GM23338 (cell line): ENCODE data around the gene ZNF723. TPM values are rescaled to one million over a fixed set of nuclear protein-coding genes. Genes with fewer than 3 reads are reported as not detected.

ENCODE experiments used
- ATAC-seq: fragments of 200-7000 bp; cut with Tn5 transposase; 3 replicates; pipeline ENCODE4 v1.9.1; 2020
- DNase-seq: peaks from one replicate; pipeline ENCODE4 v3.0.0-alpha.2; 2015; ENCODE audit warnings: low spot score
- H2AFZ ChIP-seq: fragments of 200-600 bp; sonication (generic); 2 replicates; pipeline ENCODE4 v1.8.0; 2016; ENCODE audit warnings: antibody characterized with exemption, mild to moderate bottlenecking, moderate library complexity
- H3F3A ChIP-seq: fragments of 200-600 bp; sonication (generic); replicated peaks from 2 replicates; pipeline ENCODE4 v1.8.0; 2017; ENCODE audit warnings: antibody characterized with exemption, mixed run types, low read depth
- H3K27ac ChIP-seq: fragments of 200-600 bp; sonication (generic); 2 replicates; pipeline ENCODE4 v1.6.1; 2016; ENCODE audit warnings: low read depth
- H3K27me3 ChIP-seq: fragments of 200-600 bp; sonication (generic); 2 replicates; pipeline ENCODE4 v1.8.0; 2016; ENCODE audit warnings: mild to moderate bottlenecking, mixed run types, moderate library complexity; ENCODE audit not compliant: insufficient read depth
- H3K36me3 ChIP-seq: fragments of 200-600 bp; sonication (generic); 2 replicates; pipeline ENCODE4 v1.8.0; 2016; ENCODE audit warnings: mild to moderate bottlenecking; ENCODE audit not compliant: insufficient read depth
- H3K4me1 ChIP-seq: fragments of 200-600 bp; sonication (generic); 2 replicates; pipeline ENCODE4 v1.8.0; 2016; ENCODE audit warnings: mild to moderate bottlenecking, moderate library complexity; ENCODE audit not compliant: insufficient read depth
- H3K4me2 ChIP-seq: fragments of 200-600 bp; sonication (generic); 2 replicates; pipeline ENCODE4 v1.7.1; 2017; ENCODE audit warnings: mixed run types
- H3K4me3 ChIP-seq: fragments of 200-600 bp; sonication (generic); 2 replicates; pipeline ENCODE4 v1.6.1; 2016; ENCODE audit warnings: mixed run types
- H3K79me2 ChIP-seq: fragments of 200-600 bp; sonication (generic); replicated peaks from 2 replicates; pipeline ENCODE4 v1.8.0; 2017; ENCODE audit warnings: mild to moderate bottlenecking; ENCODE audit not compliant: insufficient read depth
- H3K9me2 ChIP-seq: fragments of 200-600 bp; sonication (generic); 2 replicates; pipeline ENCODE4 v1.8.0; 2017; ENCODE audit not compliant: insufficient read depth
- H4K20me1 ChIP-seq: fragments of 200-600 bp; sonication (generic); replicated peaks from 2 replicates; pipeline ENCODE4 v1.8.0; 2017; ENCODE audit warnings: mild to moderate bottlenecking; ENCODE audit not compliant: insufficient read depth
- H3K27ac Mint-ChIP-seq: 2 replicates; pipeline ENCODE4 v1.8.0; 2020; ENCODE audit warnings: inconsistent platforms, mild to moderate bottlenecking, moderate library complexity, mixed read lengths
- H3K27me3 Mint-ChIP-seq: 3 replicates; pipeline ENCODE4 v1.8.0; 2022; ENCODE audit warnings: low read depth, mild to moderate bottlenecking, moderate library complexity, mixed read lengths, inconsistent platforms; ENCODE audit not compliant: insufficient read depth, poor library complexity
- H3K36me3 Mint-ChIP-seq: 3 replicates; pipeline ENCODE4 v1.8.0; 2021; ENCODE audit warnings: low read depth, mild to moderate bottlenecking, inconsistent platforms, moderate library complexity, mixed read lengths
- H3K4me1 Mint-ChIP-seq: 3 replicates; pipeline ENCODE4 v1.8.0; 2020; ENCODE audit warnings: mild to moderate bottlenecking, inconsistent platforms, mixed read lengths
- H3K4me3 Mint-ChIP-seq: 3 replicates; pipeline ENCODE4 v1.8.0; 2021; ENCODE audit warnings: moderate library complexity, mild to moderate bottlenecking, inconsistent platforms, mixed read lengths
- H3K9me3 Mint-ChIP-seq: 3 replicates; pipeline ENCODE4 v1.8.0; 2020; ENCODE audit warnings: moderate library complexity, mild to moderate bottlenecking, inconsistent platforms, mixed read lengths
- POLR2AphosphoS5 ChIP-seq: IDR thresholded peaks from 2 replicates; pipeline ENCODE4 v1.6.1; 2016; ENCODE audit warnings: antibody characterized with exemption, low read depth
- STAT1 ChIP-seq: IDR thresholded peaks from one replicate; pipeline ENCODE4 v1.6.1; 2016; ENCODE audit warnings: antibody characterized with exemption; ENCODE audit not compliant: unreplicated experiment
- ZNF331 ChIP-seq: fragments of 250-450 bp; sonication (Bioruptor Pico); IDR thresholded peaks from 2 replicates; pipeline ENCODE4 v1.5.0; 2020; ENCODE audit warnings: low read depth, mild to moderate bottlenecking, moderate library complexity
- polyA plus RNA-seq: library from polyadenylated mRNA; unstranded; fragments of >200 nt; fragmentation: Nextera tagmentation; extraction: Ambion mirVana; gene quantifications from 2 replicates; pipeline ENCODE4 v1.2.1, GENCODE V29; 2016
- total RNA-seq: library from RNA; depleted of rRNA; stranded (reverse); fragments of >200 nt; shearing (Covaris generic); gene quantifications from 2 replicates; pipeline ENCODE4 v1.2.3, GENCODE V29; 2014
- TF ChIP-seq, protein P1 (sequence below): fragments of 250-450 bp; sonication (Bioruptor Pico); IDR thresholded peaks from 2 replicates; pipeline ENCODE4 v1.5.0; 2020; ENCODE audit warnings: mild to moderate bottlenecking, moderate library complexity
- TF ChIP-seq, protein P2 (sequence below): IDR thresholded peaks from one replicate; pipeline ENCODE4 v1.6.1; 2018; ENCODE audit warnings: antibody characterized with exemption; ENCODE audit not compliant: unreplicated experiment
- TF ChIP-seq, protein P3 (sequence below), 2 experiments: fragments of 200-600 bp in 1 of 2; sonication (generic) in 1 of 2; conservative IDR thresholded peaks; 2 replicates each; pipeline versions ENCODE4 v1.5.1 to v1.6.1; 2016 to 2017; ENCODE audit warnings: antibody characterized with exemption in 2 of 2, low read depth in 2 of 2, mild to moderate bottlenecking in 2 of 2, moderate library complexity in 1 of 2

The ZNF723 gene
- total and polyA plus RNA-seq, 2 experiments from 2014 or later = 0.29 to 0.59 TPM

DNA sequence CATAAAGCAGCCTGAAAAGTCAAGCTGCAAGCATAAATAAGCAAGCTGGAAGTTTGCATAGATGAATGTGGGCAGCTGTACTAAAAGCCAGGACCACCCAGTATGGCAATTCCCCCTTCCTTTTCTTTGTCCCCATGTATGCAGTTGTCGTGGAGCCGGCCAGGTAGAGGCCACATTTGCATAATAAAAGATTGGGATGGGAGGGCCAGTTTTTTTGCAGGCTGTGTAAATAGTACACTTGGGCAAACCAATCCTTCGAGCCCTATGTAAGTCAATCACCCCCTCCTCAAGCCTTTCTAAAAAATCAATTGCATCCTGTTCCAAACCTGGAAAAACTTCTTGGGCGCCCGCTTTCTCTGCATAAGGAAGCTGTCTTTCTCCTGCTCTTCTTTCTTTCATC is 35.1 kb upstream of the ZNF723 start (continued):
- TF ChIP-seq, protein P1, sequence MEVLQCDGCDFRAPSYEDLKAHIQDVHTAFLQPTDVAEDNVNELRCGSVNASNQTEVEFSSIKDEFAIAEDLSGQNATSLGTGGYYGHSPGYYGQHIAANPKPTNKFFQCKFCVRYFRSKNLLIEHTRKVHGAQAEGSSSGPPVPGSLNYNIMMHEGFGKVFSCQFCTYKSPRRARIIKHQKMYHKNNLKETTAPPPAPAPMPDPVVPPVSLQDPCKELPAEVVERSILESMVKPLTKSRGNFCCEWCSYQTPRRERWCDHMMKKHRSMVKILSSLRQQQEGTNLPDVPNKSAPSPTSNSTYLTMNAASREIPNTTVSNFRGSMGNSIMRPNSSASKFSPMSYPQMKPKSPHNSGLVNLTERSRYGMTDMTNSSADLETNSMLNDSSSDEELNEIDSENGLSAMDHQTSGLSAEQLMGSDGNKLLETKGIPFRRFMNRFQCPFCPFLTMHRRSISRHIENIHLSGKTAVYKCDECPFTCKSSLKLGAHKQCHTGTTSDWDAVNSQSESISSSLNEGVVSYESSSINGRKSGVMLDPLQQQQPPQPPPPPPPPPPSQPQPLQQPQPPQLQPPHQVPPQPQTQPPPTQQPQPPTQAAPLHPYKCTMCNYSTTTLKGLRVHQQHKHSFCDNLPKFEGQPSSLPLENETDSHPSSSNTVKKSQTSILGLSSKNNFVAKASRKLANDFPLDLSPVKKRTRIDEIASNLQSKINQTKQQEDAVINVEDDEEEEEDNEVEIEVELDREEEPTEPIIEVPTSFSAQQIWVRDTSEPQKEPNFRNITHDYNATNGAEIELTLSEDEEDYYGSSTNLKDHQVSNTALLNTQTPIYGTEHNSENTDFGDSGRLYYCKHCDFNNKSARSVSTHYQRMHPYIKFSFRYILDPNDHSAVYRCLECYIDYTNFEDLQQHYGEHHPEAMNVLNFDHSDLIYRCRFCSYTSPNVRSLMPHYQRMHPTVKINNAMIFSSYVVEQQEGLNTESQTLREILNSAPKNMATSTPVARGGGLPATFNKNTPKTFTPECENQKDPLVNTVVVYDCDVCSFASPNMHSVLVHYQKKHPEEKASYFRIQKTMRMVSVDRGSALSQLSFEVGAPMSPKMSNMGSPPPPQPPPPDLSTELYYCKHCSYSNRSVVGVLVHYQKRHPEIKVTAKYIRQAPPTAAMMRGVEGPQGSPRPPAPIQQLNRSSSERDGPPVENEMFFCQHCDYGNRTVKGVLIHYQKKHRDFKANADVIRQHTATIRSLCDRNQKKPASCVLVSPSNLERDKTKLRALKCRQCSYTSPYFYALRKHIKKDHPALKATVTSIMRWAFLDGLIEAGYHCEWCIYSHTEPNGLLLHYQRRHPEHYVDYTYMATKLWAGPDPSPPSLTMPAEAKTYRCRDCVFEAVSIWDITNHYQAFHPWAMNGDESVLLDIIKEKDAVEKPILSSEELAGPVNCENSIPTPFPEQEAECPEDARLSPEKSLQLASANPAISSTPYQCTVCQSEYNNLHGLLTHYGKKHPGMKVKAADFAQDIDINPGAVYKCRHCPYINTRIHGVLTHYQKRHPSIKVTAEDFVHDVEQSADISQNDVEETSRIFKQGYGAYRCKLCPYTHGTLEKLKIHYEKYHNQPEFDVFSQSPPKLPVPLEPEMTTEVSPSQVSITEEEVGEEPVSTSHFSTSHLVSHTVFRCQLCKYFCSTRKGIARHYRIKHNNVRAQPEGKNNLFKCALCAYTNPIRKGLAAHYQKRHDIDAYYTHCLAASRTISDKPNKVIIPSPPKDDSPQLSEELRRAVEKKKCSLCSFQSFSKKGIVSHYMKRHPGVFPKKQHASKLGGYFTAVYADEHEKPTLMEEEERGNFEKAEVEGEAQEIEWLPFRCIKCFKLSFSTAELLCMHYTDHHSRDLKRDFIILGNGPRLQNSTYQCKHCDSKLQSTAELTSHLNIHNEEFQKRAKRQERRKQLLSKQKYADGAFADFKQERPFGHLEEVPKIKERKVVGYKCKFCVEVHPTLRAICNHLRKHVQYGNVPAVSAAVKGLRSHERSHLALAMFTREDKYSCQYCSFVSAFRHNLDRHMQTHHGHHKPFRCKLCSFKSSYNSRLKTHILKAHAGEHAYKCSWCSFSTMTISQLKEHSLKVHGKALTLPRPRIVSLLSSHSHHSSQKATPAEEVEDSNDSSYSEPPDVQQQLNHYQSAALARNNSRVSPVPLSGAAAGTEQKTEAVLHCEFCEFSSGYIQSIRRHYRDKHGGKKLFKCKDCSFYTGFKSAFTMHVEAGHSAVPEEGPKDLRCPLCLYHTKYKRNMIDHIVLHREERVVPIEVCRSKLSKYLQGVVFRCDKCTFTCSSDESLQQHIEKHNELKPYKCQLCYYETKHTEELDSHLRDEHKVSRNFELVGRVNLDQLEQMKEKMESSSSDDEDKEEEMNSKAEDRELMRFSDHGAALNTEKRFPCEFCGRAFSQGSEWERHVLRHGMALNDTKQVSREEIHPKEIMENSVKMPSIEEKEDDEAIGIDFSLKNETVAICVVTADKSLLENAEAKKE (CRISPR knock-in tag) = no peak
- no peak for TF ChIP-seq STAT1

DNA sequence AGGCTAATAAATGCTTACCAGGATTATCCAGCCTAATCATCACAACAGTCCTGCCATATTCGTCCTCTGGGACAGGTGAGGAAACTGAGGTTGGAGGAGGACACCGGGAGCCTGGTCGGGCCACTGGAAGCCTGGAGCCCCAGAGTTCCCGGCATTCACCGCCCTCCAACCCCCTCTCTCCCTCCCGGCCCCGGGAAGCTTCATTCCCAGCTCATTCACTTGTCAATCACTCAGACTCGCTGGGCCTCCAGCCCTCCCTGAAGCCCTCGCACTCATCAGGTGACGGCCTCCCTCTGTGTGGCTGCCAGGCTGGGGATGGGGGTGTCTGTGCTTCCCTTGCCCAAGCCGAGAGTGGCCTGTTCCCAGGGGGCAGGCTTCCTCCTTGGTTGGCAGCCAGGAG is 25.7 kb upstream of the ZNF723 start:
- Histone ChIP-seq H4K20me1 (no peaks in the 10 kb centered on the region), H3K27me3 (no peaks in the 10 kb centered on the region), H3K79me2 (no peaks in the 10 kb centered on the region), H3K27ac (no peak overlapping the region), H3K36me3 (no peaks in the 10 kb centered on the region), H3K4me2 (no peak overlapping the region), H3K4me3 (no peak overlapping the region), H3K4me1 (no peaks in the 10 kb centered on the region), H3F3A (no peaks in the 10 kb centered on the region), H2AFZ (no peak overlapping the region), H3K9me2 (no peaks in the 10 kb centered on the region)
- Mint-ChIP-seq H3K4me1 (no peaks in the 10 kb centered on the region), H3K36me3 (peaks cover 30% of the 10 kb centered on the region), H3K9me3 (peaks cover 84% of the 10 kb centered on the region), H3K27ac (no peak overlapping the region), H3K4me3 (no peak overlapping the region), H3K27me3 (no peaks in the 10 kb centered on the region)
- DNase-seq (no peak), ATAC-seq (no peak)
- TF ChIP-seq ZNF331 = no peak

DNA sequence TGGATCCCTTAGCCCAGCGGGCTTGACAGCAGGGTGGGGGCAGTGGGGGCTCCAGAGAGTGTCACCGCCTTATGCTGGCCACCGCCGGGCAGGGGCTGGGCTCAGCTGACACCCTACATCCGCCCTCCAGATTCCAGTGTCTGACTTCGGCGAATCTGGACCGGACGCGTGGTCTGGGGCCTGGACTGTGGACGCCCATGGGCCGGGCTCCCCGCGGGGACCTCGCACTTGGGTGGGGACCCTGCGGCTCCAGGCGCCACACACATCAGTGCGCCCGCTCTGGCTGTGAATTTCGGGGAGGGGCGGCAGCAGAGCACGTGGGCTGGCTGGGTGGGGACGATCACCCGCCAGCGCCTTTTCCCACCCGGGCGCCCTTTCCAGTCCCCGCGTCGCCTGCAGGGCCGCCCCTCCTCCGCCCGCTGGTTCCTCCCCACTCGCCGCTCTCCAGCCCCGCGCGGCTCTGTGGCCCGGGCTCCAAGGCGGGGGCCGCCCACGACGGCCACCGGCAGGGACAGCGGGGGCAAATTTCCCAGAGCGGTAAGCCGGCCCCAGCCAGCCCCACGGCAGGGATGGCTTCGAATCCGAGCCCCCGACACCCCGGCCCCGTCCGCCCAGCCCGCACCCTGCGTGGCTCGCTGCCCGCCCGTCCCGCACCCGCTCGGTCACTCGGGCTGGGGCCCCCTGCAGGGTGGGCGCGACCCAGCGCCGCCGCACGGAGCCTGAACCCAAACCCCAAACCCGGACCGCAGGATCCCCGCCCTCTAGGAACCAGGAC is 24.8 kb upstream of the ZNF723 start:
- Histone ChIP-seq H3K36me3 (no peaks in the 10 kb centered on the region), H3K27ac (no peak overlapping the region), H3K4me3 (no peak overlapping the region), H3K9me2 (no peaks in the 10 kb centered on the region), H2AFZ (no peak overlapping the region), H3K79me2 (no peaks in the 10 kb centered on the region), H3F3A (no peaks in the 10 kb centered on the region), H4K20me1 (no peaks in the 10 kb centered on the region), H3K27me3 (no peaks in the 10 kb centered on the region), H3K4me2 (no peak overlapping the region), H3K4me1 (no peaks in the 10 kb centered on the region)
- no peak overlapping the region for H3K27ac Mint-ChIP-seq
- no peak overlapping the region for H3K4me3 Mint-ChIP-seq
- peaks cover 34% of the 10 kb centered on the region for H3K36me3 Mint-ChIP-seq
- H3K27me3 Mint-ChIP-seq = no peaks in the 10 kb centered on the region
- H3K4me1 Mint-ChIP-seq = no peaks in the 10 kb centered on the region
- H3K9me3 Mint-ChIP-seq = peaks cover 84% of the 10 kb centered on the region
- DNase-seq (no peak), ATAC-seq (no peak)
- TF ChIP-seq, protein P2, sequence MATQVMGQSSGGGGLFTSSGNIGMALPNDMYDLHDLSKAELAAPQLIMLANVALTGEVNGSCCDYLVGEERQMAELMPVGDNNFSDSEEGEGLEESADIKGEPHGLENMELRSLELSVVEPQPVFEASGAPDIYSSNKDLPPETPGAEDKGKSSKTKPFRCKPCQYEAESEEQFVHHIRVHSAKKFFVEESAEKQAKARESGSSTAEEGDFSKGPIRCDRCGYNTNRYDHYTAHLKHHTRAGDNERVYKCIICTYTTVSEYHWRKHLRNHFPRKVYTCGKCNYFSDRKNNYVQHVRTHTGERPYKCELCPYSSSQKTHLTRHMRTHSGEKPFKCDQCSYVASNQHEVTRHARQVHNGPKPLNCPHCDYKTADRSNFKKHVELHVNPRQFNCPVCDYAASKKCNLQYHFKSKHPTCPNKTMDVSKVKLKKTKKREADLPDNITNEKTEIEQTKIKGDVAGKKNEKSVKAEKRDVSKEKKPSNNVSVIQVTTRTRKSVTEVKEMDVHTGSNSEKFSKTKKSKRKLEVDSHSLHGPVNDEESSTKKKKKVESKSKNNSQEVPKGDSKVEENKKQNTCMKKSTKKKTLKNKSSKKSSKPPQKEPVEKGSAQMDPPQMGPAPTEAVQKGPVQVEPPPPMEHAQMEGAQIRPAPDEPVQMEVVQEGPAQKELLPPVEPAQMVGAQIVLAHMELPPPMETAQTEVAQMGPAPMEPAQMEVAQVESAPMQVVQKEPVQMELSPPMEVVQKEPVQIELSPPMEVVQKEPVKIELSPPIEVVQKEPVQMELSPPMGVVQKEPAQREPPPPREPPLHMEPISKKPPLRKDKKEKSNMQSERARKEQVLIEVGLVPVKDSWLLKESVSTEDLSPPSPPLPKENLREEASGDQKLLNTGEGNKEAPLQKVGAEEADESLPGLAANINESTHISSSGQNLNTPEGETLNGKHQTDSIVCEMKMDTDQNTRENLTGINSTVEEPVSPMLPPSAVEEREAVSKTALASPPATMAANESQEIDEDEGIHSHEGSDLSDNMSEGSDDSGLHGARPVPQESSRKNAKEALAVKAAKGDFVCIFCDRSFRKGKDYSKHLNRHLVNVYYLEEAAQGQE = no peak
- TF ChIP-seq STAT1 (no peak), POLR2AphosphoS5 (no peak), ZNF331 (no peak)
- TF ChIP-seq, protein P3, sequence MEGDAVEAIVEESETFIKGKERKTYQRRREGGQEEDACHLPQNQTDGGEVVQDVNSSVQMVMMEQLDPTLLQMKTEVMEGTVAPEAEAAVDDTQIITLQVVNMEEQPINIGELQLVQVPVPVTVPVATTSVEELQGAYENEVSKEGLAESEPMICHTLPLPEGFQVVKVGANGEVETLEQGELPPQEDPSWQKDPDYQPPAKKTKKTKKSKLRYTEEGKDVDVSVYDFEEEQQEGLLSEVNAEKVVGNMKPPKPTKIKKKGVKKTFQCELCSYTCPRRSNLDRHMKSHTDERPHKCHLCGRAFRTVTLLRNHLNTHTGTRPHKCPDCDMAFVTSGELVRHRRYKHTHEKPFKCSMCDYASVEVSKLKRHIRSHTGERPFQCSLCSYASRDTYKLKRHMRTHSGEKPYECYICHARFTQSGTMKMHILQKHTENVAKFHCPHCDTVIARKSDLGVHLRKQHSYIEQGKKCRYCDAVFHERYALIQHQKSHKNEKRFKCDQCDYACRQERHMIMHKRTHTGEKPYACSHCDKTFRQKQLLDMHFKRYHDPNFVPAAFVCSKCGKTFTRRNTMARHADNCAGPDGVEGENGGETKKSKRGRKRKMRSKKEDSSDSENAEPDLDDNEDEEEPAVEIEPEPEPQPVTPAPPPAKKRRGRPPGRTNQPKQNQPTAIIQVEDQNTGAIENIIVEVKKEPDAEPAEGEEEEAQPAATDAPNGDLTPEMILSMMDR (conservative IDR thresholded peaks at IDR 0.05; ENCODE audit: low read depth in 2 of 2) = no peak
